Activated CD8-positive, alpha-beta memory T cell treated with anti-CD3 and anti-CD28 coated beads, Interleukin-2, amount 50 U/mL, for 1 hour (primary cell): ENCODE results near the gene FRA10AC1.
"Not testable (repeated sequence)": the region's sequence is repeated elsewhere in the genome, so short reads cannot be mapped to it uniquely, and the experiment has no call there.

Source experiments
- DNase-seq: peaks from one replicate; pipeline ENCODE4 v3.0.0-alpha.2; 2020; ENCODE audit errors: extremely low read depth

Gene FRA10AC1

DNA sequence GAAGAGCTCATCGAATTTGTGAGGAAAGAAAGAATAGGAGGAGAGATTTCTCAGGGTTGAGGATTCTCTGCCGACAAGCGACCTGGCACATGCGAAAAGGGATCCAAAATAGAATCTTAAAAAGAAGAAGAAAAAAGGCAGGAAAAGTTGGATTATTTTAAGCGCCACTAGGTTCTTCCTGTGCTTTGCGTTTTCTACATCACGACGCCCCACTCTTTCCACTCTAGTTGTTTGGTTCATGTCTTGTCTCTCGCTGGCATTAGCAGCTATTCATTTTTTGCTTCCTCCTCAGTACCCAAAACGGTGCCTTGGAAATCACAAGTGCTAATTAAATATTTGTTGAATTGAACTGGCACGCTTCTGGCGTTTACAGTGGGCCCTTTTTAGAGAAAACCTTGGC lies 674 bp upstream of the FRA10AC1 start:
- DNase-seq, result no peak

DNA sequence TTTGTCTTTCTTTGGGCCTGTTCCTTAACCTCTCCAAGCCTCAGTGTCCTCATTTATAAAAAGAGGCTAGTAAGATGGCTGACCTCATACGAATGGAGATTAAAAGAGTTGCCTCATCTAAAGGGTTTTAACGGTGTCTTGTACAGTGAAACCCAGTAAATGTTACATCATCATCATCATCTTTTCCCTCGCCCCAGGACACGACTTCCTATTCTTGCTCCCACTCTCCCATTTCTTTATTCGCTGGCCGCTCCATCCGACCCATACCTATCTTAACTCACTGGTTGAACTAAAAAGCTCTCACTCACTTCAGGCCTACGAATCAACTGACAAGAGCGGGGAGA lies 554 bp downstream of the FRA10AC1 start:
- DNase-seq, result no peak

DNA sequence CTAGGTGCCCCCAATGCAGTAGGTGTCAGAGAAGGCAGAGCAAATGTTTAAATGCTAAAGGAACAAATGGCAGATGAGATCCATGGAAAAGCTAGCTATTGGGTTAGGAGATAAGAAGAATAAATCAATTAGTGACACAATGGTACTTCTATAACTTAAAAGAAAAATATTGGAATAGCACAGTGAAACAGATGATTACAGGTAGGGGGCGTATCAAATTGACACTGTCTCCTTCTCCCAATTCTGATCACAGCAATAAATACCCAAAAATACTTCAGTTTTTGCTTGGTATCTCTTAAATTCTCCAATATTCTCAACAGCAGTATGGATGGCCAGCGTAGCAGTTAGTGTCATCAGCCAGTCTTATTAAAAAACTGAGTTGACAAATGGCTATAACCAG lies 5.2 kb downstream of the FRA10AC1 start:
- DNase-seq, result no peak

DNA sequence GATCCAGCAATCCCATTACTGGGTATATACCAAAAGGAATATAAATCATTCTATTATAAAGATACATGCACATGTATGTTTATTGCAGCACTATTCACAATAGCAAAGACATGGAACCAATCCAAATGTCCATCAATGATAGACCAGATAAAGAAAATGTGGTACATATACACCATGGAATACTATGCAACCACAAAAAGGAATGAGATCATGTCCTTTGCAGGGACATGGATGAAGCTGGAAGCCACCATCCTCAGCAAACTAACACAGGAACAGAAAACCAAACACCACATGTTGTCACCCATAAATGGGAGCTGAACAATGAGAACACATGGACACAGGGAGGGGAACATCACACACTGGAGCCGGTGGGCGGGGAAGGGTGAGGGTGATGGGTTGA lies 5.8 kb downstream of the FRA10AC1 start:
- not testable (repeated sequence) for DNase-seq

DNA sequence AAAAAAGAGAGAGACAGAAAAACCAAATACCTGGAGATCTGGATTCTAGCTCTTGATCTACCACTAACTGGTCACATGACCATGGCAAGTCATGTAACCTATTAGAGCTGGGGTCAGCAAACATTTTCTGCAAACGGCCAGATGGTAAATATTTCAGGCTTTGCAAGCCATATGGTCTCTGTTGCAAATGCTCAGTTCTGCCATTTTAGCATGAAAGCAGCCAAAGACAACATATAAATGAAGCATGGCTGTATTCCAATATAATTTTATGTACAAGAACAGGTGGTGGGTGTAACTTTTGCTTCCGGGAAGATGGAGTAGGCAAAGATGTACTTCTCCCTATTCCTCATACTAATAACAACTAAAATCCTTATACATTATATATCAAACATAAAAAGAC lies 6.7 kb downstream of the FRA10AC1 start:
- DNase-seq, result no peak

GRCh38 chr10:93687737-93688136 lies 14.7 kb downstream of the FRA10AC1 start:
- no peak for DNase-seq

DNA sequence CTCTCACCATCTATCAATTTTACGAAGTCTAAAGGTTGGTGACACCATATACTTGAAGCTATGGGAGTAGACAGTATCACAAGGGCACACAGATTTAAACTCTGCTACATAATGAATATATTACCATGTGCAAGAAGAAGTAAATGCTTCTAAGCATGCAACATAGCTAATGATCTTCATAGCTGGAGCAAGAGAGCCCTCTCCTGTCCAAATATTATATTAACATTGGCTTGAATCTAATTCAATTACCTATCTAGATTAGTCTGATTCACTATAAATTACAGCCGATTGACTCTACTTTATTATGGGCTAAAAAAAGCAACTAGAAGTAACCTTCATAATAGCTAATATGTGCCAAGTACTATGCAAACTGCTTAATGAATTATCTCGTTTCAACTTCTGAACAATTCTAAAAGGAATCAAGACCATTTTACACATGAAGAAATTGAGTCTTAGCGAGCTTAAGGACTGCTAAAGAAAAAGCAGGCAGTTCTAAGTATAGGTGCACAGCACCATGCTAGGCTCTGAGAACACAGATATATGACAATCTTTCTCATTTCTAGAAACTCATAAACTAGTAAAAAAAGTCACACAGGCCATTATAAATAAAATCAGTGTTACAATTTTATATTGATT lies 21.9 kb downstream of the FRA10AC1 start:
- DNase-seq, result no peak

DNA sequence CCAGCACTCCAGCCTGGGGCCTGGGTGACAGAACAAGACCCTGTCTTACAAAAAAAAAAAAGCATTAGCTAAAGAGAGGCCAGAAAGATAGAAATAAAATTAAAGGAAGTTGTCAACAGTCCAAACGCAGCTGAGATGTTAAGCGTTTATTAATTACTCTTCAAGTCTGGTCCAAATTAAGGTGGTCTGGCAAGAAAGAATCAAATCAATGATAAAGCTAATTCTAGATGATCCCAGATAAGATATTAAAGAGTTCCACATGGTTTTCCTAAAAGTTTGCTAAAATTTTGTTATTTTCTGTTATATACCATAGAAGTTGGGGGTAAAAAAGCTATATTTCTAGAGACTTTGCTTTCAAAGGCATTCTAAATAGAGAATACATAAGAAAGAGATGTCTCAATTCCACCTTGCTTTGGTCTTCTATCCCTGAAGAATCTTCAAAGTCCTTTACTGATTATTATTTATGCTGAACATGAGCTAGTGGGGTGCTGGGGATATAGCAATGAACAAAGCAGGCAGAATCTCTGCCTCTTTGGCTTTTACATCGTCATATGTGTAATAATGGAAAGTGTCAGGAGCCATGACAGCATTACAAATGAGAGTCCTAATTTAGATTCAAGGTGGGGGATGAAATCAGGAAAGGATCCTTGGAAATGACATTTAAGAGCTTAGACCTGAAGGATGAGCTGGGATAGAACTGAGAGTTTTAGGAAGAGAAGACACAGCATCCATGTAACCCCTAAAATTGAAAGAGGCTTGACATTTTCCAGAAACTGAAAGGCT lies 23.4 kb downstream of the FRA10AC1 start:
- no peak for DNase-seq

- DNase-seq, result no peak
Measured at GRCh38 chr10:93678386-93678785, 24.0 kb downstream of the FRA10AC1 start.

- DNase-seq, result no peak
Measured at GRCh38 chr10:93673791-93674190, 28.6 kb downstream of the FRA10AC1 start.

- DNase-seq, result no peak
Measured at GRCh38 chr10:93672890-93673289, 29.5 kb downstream of the FRA10AC1 start.

GRCh38 chr10:93672022-93672678 lies 30.2 kb downstream of the FRA10AC1 start:
- DNase-seq, result no peak

- DNase-seq, result no peak
Measured at GRCh38 chr10:93671042-93671441, 31.4 kb downstream of the FRA10AC1 start.

- no peak for DNase-seq
Measured at GRCh38 chr10:93670372-93670771, 32.0 kb downstream of the FRA10AC1 start.

DNA sequence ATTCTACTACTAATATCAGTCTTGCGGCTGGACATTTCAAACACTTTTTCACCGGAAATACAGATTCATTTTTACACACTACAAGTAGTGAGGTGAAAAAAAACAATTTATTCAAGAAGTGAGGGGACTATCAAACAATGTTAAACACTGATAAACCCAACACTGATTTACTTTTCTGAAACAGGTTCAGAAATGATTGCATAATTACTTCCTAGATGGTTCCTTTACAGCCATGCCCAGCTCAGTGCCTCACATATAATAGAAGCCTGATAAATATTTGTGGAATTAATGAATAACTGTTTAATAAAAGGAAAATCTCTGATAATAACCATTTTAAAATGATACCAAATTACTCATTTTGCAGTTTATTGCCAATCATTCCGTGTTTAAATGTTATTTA lies 34.6 kb downstream of the FRA10AC1 start:
- no peak for DNase-seq

DNA sequence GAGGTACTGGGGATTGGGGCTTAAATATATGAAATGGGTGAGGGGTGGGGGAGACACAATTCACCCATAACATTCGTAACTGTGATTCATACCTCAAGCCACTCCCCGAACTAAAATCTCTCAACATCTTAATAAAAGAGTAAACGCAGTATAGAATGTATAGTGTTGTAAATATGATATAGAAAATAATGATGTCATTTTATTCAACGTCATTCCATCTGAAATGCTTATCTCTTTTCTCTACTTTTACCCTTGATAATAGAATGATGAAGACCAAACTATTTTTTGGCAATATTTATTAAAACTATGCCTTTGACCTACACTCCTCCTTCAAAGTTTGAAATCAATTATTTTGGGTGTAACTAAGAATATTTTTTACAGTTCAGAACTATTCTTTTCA lies 36.4 kb downstream of the FRA10AC1 start:
- no peak for DNase-seq

DNA sequence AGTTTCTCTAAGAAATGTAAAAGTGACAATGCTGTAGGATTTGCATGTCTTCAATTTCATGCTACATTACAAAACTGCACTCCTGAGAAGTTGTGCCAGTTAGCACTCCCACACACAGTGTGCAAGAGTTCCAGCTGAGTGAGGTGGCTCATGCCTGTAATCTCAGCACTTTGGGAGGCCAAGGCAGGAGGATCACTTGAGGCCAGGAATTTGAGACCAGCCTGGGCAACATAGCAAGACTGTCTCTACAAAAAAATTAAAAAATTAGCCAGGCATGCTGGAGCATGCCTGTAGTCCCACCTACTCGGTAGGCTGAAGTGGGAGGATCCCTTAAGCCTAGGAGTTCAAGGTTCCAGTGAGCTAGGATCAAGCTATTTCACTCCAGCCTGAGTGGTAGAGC lies 44.6 kb downstream of the FRA10AC1 start:
- no peak for DNase-seq

DNA sequence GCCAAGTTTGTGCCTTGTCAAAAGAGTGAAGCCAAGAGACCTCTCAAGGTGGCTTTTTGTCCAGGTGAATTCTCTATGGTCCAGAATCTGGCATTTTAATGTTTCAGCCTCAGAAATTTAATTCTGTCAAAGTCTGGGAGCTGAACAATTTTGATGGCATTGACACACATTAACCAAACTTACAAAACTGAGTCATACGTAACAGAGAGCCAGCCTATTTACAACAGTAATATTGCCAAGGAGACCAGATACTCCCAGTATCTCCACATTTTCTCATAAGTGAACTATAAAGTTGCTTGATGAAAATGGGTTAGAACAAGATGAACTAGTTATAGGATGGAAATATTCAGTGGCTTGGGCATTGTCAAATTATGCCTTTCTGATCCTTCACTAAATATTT lies 46.2 kb downstream of the FRA10AC1 start:
- no peak for DNase-seq

DNA sequence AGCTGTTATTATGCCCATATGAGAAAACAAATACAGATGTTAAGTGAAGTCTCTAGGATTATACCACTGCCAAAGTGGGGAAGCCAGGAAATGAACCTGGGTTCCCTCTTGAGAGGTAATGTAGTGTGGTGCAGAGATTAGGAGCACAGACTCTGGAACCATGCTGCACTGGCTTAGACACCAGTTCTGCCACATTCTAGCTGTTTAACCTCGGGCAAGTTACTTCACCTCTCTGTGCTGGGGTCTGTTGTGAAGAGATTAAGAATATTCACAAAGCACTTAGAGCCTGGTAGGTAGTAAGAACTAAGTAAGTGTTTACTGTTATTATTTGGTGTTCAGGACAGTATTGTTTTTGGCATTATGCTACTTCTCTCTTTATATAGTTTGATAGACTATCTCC lies 48.2 kb downstream of the FRA10AC1 start:
- no peak for DNase-seq

GRCh38 chr10:93652857-93653256 lies 49.5 kb downstream of the FRA10AC1 start:
- DNase-seq, result no peak

DNA sequence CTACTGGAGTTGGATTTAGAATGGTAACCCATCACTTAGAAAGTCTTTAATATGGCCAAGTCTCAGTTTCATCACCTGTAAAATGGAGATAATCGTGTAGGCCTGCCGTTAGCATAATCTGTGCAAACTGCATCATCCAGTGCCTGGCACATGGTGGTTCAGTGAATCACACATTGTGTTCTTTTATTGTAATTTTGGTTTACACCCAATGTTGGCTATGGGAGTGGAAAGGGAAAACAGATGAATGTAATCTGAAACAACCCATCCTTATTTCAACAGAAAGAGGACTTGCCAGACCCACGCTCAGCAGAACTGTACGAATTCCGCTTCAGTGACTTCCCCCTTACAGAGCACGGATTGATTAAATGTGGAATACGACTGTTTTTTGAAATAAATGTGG lies 62.6 kb downstream of the FRA10AC1 start:
- DNase-seq, result no peak

GRCh38 chr10:93630625-93631557 lies 71.5 kb downstream of the FRA10AC1 start:
- DNase-seq, result no peak
